GM21717 (cell line): ENCODE data around the gene ANKRD16.
"Not testable (repeated sequence)": the region's sequence is repeated elsewhere in the genome, so short reads cannot be mapped to it uniquely, and the experiment has no call there.

ENCODE experiments used
- ATAC-seq: cut with Tn5 transposase; IDR thresholded peaks from one replicate; pipeline ENCODE4 v1.9.1; 2021; ENCODE audit warnings: mild to moderate bottlenecking, moderate library complexity; ENCODE audit not compliant: unreplicated experiment

The ANKRD16 gene

DNA sequence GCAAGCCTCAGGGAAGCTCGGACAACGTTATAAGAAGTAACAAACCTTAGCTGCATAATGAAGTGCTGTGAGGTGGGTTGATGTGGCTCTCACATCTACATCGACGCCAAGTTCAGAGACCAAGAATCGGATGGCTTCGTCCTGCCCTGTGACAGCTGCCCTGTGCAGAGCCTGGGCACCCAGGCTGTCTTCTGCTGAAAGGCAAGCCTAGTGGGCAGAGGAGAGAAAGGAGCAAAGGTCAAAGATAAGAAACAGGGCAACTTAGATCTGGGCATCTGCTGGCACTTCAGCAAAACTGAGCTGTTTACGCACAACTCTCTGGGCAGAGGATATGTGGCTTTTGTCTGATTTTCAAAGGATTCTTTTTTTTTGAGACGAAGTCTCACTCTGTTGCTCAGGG is 6.7 kb downstream of the ANKRD16 start:
- no peak for ATAC-seq

DNA sequence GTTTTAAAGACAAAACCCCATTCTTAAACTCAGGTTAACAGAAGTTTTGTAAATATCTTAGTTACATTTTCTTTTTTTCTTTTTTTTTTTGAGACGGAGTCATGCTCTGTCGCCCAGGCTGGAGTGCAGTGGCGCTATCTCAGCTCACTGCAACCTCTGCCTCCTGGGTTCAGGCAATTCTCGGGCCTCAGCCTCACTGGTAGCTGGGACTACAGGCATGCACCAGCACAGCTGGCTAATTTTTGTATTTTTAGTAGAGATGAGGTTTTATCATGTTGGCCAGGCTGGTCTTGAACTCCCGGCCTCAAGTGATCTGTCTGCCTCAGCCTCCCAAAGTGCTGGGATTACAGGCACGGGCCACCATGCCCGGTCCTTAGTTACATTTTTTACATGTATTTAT is 12.7 kb downstream of the ANKRD16 start:
- not testable (repeated sequence) for ATAC-seq

GRCh38 chr10:5876181-5876768 is 13.4 kb downstream of the ANKRD16 start:
- ATAC-seq: no peak

DNA sequence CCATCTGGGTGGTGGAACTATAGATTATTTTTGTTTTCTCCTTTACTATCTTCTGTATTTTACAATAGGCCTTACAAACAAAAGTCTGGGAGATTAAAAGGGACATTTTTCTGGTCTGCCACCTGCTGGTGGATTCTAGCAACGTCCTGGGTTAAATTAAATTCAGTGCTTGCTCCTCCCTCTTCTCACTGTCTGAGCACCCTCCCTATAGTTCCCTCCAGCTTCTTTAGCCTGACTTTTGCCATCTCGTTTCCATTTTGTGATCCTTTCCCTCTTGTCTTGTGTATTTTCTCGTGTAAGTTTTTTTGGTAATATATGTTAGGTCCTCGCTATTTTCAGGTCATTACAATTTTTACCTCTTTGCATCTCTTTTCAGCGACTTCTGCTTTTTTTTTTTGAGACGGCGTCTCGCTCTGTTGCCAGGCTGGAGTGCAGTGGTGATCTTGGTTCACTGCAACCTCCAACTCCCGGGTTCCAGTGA is 16.1 kb downstream of the ANKRD16 start:
- ATAC-seq: peak; percentile 62

DNA sequence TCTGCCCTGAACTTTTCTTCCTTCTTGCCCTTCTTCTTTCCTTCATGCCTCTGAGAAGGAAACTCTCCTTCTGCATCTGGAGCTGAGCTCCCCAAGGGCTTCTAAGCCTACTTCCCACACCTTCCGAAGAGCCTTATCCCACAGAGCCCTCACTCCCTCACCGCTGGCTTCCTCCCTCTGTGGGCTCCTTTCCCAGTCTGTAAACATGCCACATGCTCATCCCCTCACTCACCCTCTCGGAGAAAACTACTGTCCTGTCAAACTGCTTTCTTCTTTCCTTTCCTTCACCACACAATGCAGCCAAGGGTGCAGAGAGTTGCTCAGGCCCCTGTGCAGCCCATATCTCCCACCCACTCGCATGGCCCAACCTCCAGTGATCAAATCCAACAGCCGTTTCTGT is 18.1 kb downstream of the ANKRD16 start:
- ATAC-seq: no peak

DNA sequence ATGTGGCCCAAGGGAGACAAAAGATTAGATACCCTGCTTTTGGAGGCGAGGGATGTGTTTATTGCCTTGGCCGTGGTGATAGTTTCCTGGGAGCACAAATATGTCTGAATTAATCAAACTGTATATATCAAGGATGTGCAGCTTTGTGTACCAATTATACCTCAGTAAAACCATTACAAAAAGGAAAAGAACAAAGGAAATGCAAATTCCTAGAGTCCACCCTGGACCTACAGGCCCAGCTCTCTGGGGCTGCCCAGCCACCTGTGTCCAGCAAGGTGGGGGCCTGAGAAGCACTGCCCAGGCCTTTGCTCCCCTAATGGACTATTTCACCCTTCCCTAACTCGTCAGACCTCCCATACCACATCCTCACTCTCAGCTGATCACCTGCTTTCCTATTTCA is 20.5 kb downstream of the ANKRD16 start:
- ATAC-seq: no peak

DNA sequence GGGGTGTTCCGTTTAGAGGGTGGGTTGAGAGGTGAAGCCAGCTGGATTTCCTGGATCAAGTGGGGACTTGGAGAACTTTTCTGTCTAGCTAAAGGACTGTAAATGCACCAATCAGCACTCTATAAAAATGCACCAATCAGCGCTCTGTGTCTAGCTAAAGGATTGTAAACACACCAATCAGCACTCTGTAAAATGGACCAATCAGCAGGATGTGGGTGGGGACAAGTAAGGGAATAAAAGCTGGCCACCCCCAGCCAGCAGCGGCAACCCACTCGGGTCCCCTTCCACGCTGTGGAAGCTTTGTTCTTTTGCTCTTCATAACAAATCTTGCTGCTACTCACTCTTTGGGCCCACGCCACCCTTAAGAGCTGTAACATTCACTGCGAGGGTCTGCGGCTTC is 21.3 kb downstream of the ANKRD16 start:
- not testable (repeated sequence) for ATAC-seq

GRCh38 chr10:5867091-5867615 is 22.5 kb downstream of the ANKRD16 start:
- not testable (repeated sequence) for ATAC-seq

DNA sequence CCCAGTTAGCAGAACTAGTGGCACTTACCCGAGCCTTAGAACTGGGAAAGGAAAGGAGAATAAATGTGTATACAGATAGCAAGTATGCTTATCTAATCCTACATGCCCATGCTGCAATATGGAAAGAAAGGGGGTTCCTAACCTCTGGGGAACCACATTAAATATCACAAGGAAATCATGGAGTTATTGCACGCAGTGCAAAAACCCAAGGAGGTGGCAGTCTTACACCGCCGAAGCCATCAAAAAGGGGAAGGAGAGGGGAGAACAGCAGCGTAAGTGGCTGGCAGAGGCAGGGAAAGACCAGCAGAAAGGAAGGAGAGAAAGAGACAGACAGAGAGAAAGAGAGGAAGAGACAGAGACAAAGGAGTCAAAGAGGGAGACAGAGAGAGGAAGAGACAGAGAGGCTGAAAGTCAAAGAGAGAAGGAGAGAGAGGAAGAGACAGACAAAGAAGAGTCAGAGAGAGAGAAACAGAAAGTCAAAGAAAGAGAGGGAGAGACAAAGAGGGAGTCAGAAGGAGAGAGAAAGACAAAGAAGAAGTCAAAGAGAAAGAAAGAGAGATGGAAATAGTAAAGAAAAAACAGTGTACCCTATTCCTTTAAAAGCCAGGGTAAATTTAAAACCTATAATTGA is 23.1 kb downstream of the ANKRD16 start:
- not testable (repeated sequence) for ATAC-seq

DNA sequence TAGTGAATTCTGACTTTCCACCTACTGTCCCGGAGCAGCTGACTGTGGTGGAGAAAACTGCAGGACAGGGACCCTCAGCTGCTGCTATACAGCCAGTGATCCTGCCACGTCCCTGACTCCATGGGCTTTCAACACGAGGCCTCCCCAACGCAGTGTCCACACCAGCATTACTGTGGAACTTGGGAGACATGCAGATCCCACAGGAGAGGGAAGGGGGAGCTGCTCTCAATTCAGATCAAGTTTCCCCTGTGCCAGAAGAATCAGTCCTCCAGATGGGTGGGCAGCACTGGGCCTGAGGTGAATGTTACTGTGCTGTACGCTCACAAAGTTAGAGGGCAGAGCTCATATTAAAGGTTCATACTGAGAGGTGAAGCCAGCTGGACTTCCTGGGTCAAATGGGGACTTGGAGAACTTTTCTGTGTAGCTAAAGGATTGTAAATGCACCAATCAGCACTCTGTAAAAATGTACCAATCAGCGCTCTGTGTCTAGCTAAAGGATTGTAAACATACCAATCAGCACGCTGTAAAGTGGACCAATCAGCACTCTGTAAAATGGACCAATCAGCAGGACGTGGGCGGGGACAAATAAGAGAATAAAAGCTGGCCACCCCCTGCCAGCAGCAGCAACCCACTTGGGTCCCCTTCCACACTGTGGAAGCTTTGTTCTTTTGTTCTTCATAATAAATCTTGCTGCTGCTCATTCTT is 26.6 kb downstream of the ANKRD16 start:
- ATAC-seq: not testable (repeated sequence)

- ATAC-seq: peak; percentile 96
Measured at GRCh38 chr10:5862360-5862961, 27.2 kb downstream of the ANKRD16 start.

GRCh38 chr10:5860066-5860465 is 29.6 kb downstream of the ANKRD16 start:
- no peak for ATAC-seq

DNA sequence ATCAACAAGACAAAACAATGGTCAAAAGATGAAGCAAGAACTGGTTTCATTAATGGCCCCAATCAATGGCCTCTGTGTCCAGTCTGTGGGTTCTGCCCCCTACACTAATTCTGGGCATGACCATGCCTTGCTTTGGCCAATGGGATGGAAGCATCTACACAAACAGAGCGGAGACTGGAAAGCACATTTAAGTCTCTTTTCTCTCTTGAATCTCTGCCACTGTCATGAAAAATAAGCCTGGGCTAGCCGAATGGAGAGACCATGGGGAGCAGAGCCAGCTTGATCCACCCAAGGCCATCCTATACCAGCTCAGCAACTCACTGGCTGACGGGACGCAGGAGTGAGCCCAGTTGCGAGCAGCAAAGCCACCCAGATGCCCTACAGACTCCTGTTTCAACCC is 30.9 kb downstream of the ANKRD16 start:
- ATAC-seq: no peak

DNA sequence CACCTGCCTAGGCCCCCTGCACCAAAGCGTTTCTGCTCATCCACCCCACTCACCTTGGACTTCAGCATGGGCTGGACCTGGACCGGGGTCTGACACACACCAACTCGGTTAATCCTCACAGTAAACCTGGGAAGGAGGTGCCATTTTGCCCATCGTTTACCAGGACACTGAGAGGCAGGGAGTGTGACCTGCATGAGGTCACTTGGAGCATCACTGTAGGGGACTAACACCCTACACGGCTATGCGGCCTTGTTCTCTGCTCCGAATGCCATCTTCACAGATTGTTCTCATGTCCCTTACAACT is 33.0 kb downstream of the ANKRD16 start:
- ATAC-seq: no peak

DNA sequence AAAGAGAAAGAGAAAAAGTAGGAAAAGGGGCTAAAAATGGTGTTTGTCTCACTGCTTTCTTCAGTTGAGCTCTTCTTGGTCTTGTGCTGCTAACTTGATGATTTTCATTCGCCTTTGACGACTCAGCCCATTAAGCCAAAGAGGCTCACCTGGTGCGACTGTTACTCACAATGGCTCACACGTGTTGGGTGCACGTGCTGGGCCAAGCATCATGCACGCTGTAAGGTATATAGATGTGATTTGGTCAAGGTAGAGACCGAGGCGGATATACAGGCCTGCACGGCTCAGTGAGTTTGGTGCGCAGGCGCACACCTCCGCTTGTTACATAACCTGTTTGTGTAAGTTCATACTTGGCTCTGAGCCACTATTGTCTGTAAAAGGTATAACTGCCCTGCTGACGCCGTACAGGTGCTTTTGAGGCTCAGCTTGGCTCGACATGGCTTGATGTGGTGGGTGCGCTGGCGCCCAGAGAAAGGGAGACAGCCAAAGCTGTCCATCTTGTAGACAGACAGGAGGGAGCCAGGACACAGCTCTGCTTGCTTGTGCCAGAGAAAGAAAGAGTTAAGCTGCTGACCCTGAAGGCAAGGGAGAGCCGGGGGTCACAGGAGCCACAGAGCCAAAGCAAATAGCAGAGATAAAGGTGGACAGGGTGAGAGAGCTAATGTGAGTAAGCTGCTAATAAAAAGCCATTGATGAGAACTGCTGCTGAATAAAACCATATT is 33.6 kb downstream of the ANKRD16 start:
- ATAC-seq: no peak

- no peak for ATAC-seq
Measured at GRCh38 chr10:5854131-5854475, 35.6 kb downstream of the ANKRD16 start.

DNA sequence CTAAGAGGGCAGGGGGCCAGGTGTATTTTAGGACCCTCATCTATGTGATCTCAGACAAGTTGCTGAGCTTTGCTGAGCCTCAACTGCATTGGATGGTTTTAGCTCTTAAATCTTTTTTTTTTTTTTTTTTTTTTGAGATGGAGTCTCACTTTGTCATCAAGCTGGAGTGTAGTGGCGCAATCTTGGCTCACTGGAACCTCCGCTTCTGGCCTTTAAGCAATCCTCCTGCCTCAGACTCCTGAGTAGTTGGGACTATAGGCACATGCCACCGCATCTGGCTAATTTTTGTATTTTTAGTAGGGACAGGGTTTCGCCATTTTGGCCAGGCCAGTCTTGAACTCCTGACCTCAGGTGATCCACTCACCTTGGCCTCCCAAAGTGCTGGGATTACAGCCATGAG is 43.0 kb downstream of the ANKRD16 start:
- not testable (repeated sequence) for ATAC-seq

DNA sequence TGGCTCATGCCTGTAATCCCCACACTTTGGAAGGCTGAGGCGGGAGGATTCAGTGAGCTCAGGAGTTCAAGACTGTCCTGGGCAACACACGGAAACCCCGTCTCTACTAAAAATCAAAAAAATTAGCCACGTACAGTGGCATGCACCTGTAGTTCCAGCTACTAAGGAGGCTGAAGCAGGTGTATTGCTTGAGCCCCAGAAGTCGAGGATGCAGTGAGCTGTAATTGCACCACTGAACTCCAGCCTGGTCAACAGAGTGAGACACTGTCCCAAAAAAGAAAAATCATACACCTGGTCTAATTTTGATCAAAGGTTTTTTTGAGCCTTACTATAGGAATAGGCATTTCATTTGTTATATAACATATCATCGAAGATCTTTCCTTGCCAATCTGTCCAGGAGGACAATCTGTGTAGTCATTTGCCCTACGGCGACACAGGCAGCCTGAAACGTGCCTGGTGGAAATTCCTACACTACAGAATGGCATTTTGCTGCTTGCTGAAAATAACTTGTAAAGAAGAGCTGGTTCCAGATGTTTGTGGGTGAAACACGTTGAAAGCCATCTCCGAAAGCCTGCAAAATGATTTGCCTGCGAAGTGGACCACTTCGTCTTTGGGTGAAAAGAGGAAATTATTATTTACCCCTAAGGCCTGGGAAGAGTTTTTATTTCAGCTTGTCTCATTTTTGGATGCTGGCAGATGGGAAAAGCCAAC is 45.2 kb downstream of the ANKRD16 start:
- no peak for ATAC-seq

GRCh38 chr10:5843686-5844344 is 45.9 kb downstream of the ANKRD16 start:
- ATAC-seq: no peak

- ATAC-seq: no peak
Measured at GRCh38 chr10:5841965-5842364, 47.7 kb downstream of the ANKRD16 start.
